Smooth muscle cell (in vitro differentiated cells): Measurements from ENCODE around the gene GLDN. TPM values are rescaled to one million over a fixed set of nuclear protein-coding genes. Genes with fewer than 3 reads are reported as not detected.

Experiments
- DNase-seq: peaks from one replicate; lab custom pipeline; 2025; ENCODE audit not compliant: unreplicated experiment; lab: John Stamatoyannopoulos, UW
- H2AFZ ChIP-seq: fragments of 200-600 bp; sonication (generic); 2 replicates; pipeline ENCODE4 v1.6.0; 2016; ENCODE audit warnings: antibody characterized with exemption, low read depth, mild to moderate bottlenecking
- H3F3A ChIP-seq: fragments of 200-600 bp; sonication (generic); 2 replicates; pipeline ENCODE4 v1.6.0; 2017; ENCODE audit warnings: antibody characterized with exemption, low read depth
- H3K27ac ChIP-seq: fragments of 200-600 bp; sonication (generic); 2 replicates; pipeline ENCODE4 v1.5.1; 2016; ENCODE audit warnings: low read depth, mild to moderate bottlenecking
- H3K27me3 ChIP-seq: fragments of 200-600 bp; sonication (generic); 2 replicates; pipeline ENCODE4 v1.6.1; 2016; ENCODE audit warnings: low read depth, mild to moderate bottlenecking
- H3K36me3 ChIP-seq: fragments of 200-600 bp; sonication (generic); 2 replicates; pipeline ENCODE4 v1.5.1; 2016; ENCODE audit warnings: low read depth
- H3K4me1 ChIP-seq: fragments of 200-600 bp; sonication (generic); 2 replicates; pipeline ENCODE4 v1.5.1; 2016; ENCODE audit warnings: low read depth
- H3K4me2 ChIP-seq: fragments of 200-600 bp; sonication (generic); 2 replicates; pipeline ENCODE4 v1.6.0; 2016; ENCODE audit warnings: mild to moderate bottlenecking
- H3K4me3 ChIP-seq: fragments of 200-600 bp; sonication (generic); 2 replicates; pipeline ENCODE4 v1.5.1; 2016; ENCODE audit warnings: mild to moderate bottlenecking
- H3K79me2 ChIP-seq: fragments of 200-600 bp; sonication (generic); 2 replicates; pipeline ENCODE4 v1.6.0; 2016; ENCODE audit warnings: low read depth, mild to moderate bottlenecking
- H3K9ac ChIP-seq: fragments of 200-600 bp; sonication (generic); 2 replicates; pipeline ENCODE4 v1.6.0; 2016; ENCODE audit warnings: low read depth
- H3K9me3 ChIP-seq: fragments of 200-600 bp; sonication (generic); replicated peaks from 2 replicates; pipeline ENCODE4 v1.5.1; 2016; ENCODE audit warnings: low read depth
- H4K20me1 ChIP-seq: fragments of 200-600 bp; sonication (generic); 2 replicates; pipeline ENCODE4 v1.6.0; 2016; ENCODE audit warnings: low read depth
- CTCF ChIP-seq: fragments of 200-600 bp; sonication (generic); IDR thresholded peaks from 2 replicates; pipeline ENCODE4 v1.5.1; 2017; ENCODE audit warnings: borderline replicate concordance, mild to moderate bottlenecking, antibody characterized with exemption; ENCODE audit not compliant: insufficient read depth, poor library complexity, severe bottlenecking
- WGBS: methylation state at CpG from one replicate; pipeline ENCODE4 v1.1.7; 2016; ENCODE audit warnings: low lambda C conversion rate; 5-methylcytosine and 5-hydroxymethylcytosine counted together
- polyA plus RNA-seq: library from polyadenylated mRNA; unstranded; fragments of >200 nt; fragmentation: Nextera tagmentation; extraction: Ambion mirVana; gene quantifications from 2 replicates; pipeline ENCODE4 v1.2.1, GENCODE V29; 2016
- total RNA-seq: library from RNA; depleted of rRNA; stranded (reverse); fragments of >200 nt; gene quantifications from 2 replicates; pipeline ENCODE4 v1.2.3, GENCODE V29; 2014

Gene GLDN
- total and polyA plus RNA-seq, 2 experiments from 2014 or later, result 0.18 to 0.81 TPM

- Histone ChIP-seq H3K79me2 (no peaks in the 10 kb centered on the region), H3K27me3 (no peaks in the 10 kb centered on the region), H3K4me1 (peaks cover 26% of the 10 kb centered on the region), H3K4me3 (no peak overlapping the region), H3K9me3 (no peaks in the 10 kb centered on the region), H4K20me1 (no peaks in the 10 kb centered on the region), H3K9ac (peak overlapping the region; percentile 55), H3F3A (peaks cover 13% of the 10 kb centered on the region), H2AFZ (no peak overlapping the region), H3K27ac (peak overlapping the region; percentile 90), H3K36me3 (no peaks in the 10 kb centered on the region), H3K4me2 (peak overlapping the region; percentile 42)
- 44% methylated on average over 6 of the region's 6 CpGs for WGBS
- no peak for DNase-seq
- TF ChIP-seq CTCF, result no peak
Observed at GRCh38 chr15:51368307-51368706, 26.9 kb downstream of the GLDN start.

DNA sequence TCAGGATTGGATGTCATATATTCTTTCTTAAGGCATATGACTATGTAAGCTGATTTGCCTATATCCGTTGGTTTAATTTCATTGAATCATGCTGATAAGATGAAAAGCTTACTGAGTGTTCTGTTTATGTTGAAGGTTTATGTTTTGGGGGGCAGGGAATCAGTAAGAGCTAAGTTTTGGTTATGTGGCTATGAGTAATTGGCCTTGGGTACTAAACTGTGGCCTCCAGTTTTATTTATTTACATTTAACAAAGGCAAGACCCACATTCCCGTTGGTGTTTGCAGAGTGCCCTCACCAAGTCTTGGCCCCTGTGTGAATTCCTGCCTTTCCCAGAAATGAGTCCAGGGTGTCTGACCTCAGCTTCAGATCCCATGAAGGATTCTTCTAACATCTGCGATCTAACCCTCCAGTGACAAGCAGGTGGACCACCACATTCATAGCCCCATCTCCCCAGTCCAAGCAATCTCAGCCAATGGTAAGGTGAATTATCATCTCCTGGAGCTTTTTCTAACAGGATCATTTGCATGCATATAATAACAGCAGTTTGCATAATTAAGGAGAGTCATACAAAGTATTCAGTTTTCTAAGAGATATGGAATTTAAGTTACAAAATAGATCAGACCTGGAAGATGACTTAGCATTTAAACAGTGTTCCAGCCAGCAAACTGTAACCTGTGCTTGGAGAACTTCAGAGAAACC lies 27.4 kb downstream of the GLDN start:
- Histone ChIP-seq H3K79me2 (no peaks in the 10 kb centered on the region), H3K9me3 (no peaks in the 10 kb centered on the region), H3K27me3 (no peaks in the 10 kb centered on the region), H3K36me3 (no peaks in the 10 kb centered on the region), H4K20me1 (no peaks in the 10 kb centered on the region), H2AFZ (no peak overlapping the region), H3K27ac (peak overlapping the region; percentile 90), H3K9ac (peak overlapping the region; percentile 23), H3K4me2 (peak overlapping the region; percentile 42), H3K4me1 (peaks cover 21% of the 10 kb centered on the region), H3F3A (peaks cover 13% of the 10 kb centered on the region), H3K4me3 (no peak overlapping the region)
- DNase-seq, result no peak
- 27% methylated on average over 3 of the region's 3 CpGs for WGBS
- no peak for TF ChIP-seq CTCF

- 95% methylated on average over 1 of the region's 1 CpG for WGBS
- H3K27me3 ChIP-seq, result no peaks in the 10 kb centered on the region
- H3K9ac ChIP-seq, result peak overlapping the region; percentile 23
- H4K20me1 ChIP-seq, result no peaks in the 10 kb centered on the region
- H3F3A ChIP-seq, result peaks cover 13% of the 10 kb centered on the region
- H3K36me3 ChIP-seq, result no peaks in the 10 kb centered on the region
- no peaks in the 10 kb centered on the region for H3K79me2 ChIP-seq
- DNase-seq, result no peak
- H2AFZ ChIP-seq, result no peak overlapping the region
- peak overlapping the region; percentile 32 for H3K4me2 ChIP-seq
- no peaks in the 10 kb centered on the region for H3K9me3 ChIP-seq
- peak overlapping the region; percentile 90 for H3K27ac ChIP-seq
- no peak overlapping the region for H3K4me3 ChIP-seq
- TF ChIP-seq CTCF, result no peak
- H3K4me1 ChIP-seq, result peaks cover 21% of the 10 kb centered on the region
Observed at GRCh38 chr15:51369451-51369761, 28.0 kb downstream of the GLDN start.

DNA sequence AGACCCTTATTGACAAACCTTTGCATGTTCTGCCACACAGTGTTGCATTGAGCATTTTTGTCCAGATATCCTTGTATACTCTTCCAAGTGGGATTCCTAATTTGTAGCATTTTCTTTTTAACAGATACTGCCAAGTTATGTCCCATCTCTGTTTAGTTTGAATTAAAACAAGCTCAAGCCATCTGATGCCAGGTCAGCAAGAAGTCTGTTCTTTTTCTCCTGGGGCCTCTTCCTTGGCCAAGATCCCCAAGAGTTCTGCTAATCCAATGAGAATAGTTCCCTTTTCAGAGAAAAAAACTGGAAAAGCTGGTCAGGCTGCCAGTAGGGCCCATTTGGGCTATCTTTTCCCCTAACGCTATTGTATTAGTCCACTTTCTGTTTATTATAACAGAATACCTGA lies 29.8 kb downstream of the GLDN start:
- H3K4me2 ChIP-seq, result no peak overlapping the region
- H3K27me3 ChIP-seq, result no peaks in the 10 kb centered on the region
- TF ChIP-seq CTCF, result no peak
- peaks cover 21% of the 10 kb centered on the region for H3K4me1 ChIP-seq
- H3K27ac ChIP-seq, result no peak overlapping the region
- H3K9me3 ChIP-seq, result no peaks in the 10 kb centered on the region
- DNase-seq, result no peak
- no peaks in the 10 kb centered on the region for H4K20me1 ChIP-seq
- WGBS, result 82% methylated on average over 1 of the region's 1 CpG
- H3F3A ChIP-seq, result peaks cover 13% of the 10 kb centered on the region
- no peak overlapping the region for H3K9ac ChIP-seq
- H2AFZ ChIP-seq, result no peak overlapping the region
- no peak overlapping the region for H3K4me3 ChIP-seq
- H3K79me2 ChIP-seq, result no peaks in the 10 kb centered on the region
- no peaks in the 10 kb centered on the region for H3K36me3 ChIP-seq
